Gastrocnemius medialis (tissue), 4 donors: ENCODE results near the gene COQ5.

Experiments
- CTCF ChIP-seq, 5 experiments: fragments of 450-650 bp in 3 of 5; fragments of 200-600 bp in 2 of 5; sonication (generic) in 2 of 5; IDR thresholded peaks in 4 of 5; conservative IDR thresholded peaks in 1 of 5; 1 replicate in 4 of 5; 2 replicates in 1 of 5; pipeline ENCODE4 v1.5.1; 2016 to 2019; ENCODE audit warnings: antibody characterized with exemption in 5 of 5, mild to moderate bottlenecking in 3 of 5, moderate library complexity in 3 of 5
- POLR2A ChIP-seq, 2 donors: fragments of 450-650 bp; IDR thresholded peaks; one replicate each; pipeline ENCODE4 v1.6.1; 2017; ENCODE audit warnings: antibody characterized with exemption in 2 of 2, mild to moderate bottlenecking in 2 of 2, moderate library complexity in 2 of 2

GRCh38 chr12:120557589-120557988 is 28.6 kb upstream of the COQ5 start:
- TF ChIP-seq CTCF (IDR thresholded peaks at IDR 0.05 in 4 of 5, conservative IDR thresholded peaks at IDR 0.05 in 1 of 5) (no peak), POLR2A (IDR thresholded peaks at IDR 0.05) (no peak)
